DOHH2 (cell line): Measurements from ENCODE around the gene CTDSPL.

Experiments
- H3F3A ChIP-seq: fragments of 200-600 bp; sonication (generic), shearing (Covaris generic); 2 replicates; pipeline ENCODE4 v1.6.0; 2016; ENCODE audit warnings: antibody characterized with exemption, mild to moderate bottlenecking; ENCODE audit not compliant: control insufficient read depth, insufficient read depth
- H3K27ac ChIP-seq: fragments of 200-600 bp; sonication (generic); 2 replicates; pipeline ENCODE4 v1.5.1; 2014; ENCODE audit warnings: low read depth, mild to moderate bottlenecking, low read length, moderate library complexity
- H3K27me3 ChIP-seq: fragments of 200-600 bp; sonication (generic); 2 replicates; pipeline ENCODE4 v1.6.1; 2014; ENCODE audit warnings: mild to moderate bottlenecking, low read length, mixed read lengths; ENCODE audit not compliant: control insufficient read depth
- H3K36me3 ChIP-seq: fragments of 200-600 bp; sonication (generic); 2 replicates; pipeline ENCODE4 v1.6.1; 2014; ENCODE audit warnings: mild to moderate bottlenecking, low read length, moderate library complexity, mixed read lengths; ENCODE audit not compliant: control insufficient read depth
- H3K4me1 ChIP-seq: fragments of 200-600 bp; sonication (generic); 2 replicates; pipeline ENCODE4 v1.6.1; 2014; ENCODE audit warnings: mild to moderate bottlenecking, low read length, mixed read lengths; ENCODE audit not compliant: control insufficient read depth
- H3K4me2 ChIP-seq: fragments of 200-600 bp; sonication (generic); 2 replicates; pipeline ENCODE4 v1.6.0; 2014; ENCODE audit warnings: mild to moderate bottlenecking, low read length, moderate library complexity
- H3K4me3 ChIP-seq: fragments of 200-600 bp; sonication (generic); 2 replicates; pipeline ENCODE4 v1.5.1; 2014; ENCODE audit warnings: mild to moderate bottlenecking, low read length, mixed read lengths
- H3K79me2 ChIP-seq: fragments of 200-600 bp; sonication (generic); 2 replicates; pipeline ENCODE4 v1.6.1; 2014; ENCODE audit warnings: mild to moderate bottlenecking, low read length, mixed read lengths; ENCODE audit not compliant: control insufficient read depth
- H3K9me2 ChIP-seq: fragments of 200-600 bp; sonication (generic); replicated peaks from 2 replicates; pipeline ENCODE4 v1.6.1; 2014; ENCODE audit warnings: mild to moderate bottlenecking, low read length, mixed read lengths; ENCODE audit not compliant: control insufficient read depth
- H3K9me3 ChIP-seq: fragments of 200-600 bp; sonication (generic); 2 replicates; pipeline ENCODE4 v1.6.1; 2014; ENCODE audit warnings: antibody characterized with exemption, low read length, mixed read lengths; ENCODE audit not compliant: control insufficient read depth, insufficient read depth
- H4K20me1 ChIP-seq: fragments of 200-600 bp; sonication (generic); 2 replicates; pipeline ENCODE4 v1.6.0; 2014; ENCODE audit warnings: low read depth, mild to moderate bottlenecking, antibody characterized with exemption, low read length, moderate library complexity; ENCODE audit not compliant: control insufficient read depth, insufficient read depth
- EZH2phosphoT487 ChIP-seq: fragments of 200-600 bp; sonication (generic); IDR thresholded peaks from 2 replicates; pipeline ENCODE4 v1.6.1; 2017; ENCODE audit warnings: borderline replicate concordance, mild to moderate bottlenecking, antibody characterized with exemption, low read length, moderate library complexity, mixed read lengths
- TF ChIP-seq, protein P1 (sequence below): fragments of 200-600 bp; sonication (generic); IDR thresholded peaks from one replicate; pipeline ENCODE4 v1.5.1; 2014; ENCODE audit warnings: antibody characterized with exemption, mild to moderate bottlenecking, low read depth, low read length; ENCODE audit not compliant: poor library complexity, severe bottlenecking

Gene CTDSPL

DNA sequence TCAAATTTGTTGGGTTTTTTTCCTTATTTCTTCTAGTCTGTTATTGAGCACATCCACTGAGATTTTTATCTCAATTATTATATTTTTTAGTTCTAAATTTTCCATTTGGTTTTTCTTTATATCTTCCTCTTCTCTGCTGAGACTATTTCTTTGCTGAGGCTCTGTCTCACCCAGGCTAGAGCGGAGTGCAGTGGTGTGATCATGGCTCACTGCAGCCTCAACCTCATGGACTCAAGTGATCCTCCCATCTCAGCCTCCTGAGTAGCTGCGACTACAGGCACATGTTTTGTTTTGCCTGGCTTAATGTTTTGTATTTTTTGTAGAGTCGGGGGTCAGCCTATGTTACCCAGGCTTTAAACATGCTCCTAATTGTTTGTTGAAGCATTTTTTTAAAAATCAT is 10.2 kb downstream of the CTDSPL start:
- TF ChIP-seq, protein P1, sequence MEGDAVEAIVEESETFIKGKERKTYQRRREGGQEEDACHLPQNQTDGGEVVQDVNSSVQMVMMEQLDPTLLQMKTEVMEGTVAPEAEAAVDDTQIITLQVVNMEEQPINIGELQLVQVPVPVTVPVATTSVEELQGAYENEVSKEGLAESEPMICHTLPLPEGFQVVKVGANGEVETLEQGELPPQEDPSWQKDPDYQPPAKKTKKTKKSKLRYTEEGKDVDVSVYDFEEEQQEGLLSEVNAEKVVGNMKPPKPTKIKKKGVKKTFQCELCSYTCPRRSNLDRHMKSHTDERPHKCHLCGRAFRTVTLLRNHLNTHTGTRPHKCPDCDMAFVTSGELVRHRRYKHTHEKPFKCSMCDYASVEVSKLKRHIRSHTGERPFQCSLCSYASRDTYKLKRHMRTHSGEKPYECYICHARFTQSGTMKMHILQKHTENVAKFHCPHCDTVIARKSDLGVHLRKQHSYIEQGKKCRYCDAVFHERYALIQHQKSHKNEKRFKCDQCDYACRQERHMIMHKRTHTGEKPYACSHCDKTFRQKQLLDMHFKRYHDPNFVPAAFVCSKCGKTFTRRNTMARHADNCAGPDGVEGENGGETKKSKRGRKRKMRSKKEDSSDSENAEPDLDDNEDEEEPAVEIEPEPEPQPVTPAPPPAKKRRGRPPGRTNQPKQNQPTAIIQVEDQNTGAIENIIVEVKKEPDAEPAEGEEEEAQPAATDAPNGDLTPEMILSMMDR: no peak
- no peak for TF ChIP-seq EZH2phosphoT487

DNA sequence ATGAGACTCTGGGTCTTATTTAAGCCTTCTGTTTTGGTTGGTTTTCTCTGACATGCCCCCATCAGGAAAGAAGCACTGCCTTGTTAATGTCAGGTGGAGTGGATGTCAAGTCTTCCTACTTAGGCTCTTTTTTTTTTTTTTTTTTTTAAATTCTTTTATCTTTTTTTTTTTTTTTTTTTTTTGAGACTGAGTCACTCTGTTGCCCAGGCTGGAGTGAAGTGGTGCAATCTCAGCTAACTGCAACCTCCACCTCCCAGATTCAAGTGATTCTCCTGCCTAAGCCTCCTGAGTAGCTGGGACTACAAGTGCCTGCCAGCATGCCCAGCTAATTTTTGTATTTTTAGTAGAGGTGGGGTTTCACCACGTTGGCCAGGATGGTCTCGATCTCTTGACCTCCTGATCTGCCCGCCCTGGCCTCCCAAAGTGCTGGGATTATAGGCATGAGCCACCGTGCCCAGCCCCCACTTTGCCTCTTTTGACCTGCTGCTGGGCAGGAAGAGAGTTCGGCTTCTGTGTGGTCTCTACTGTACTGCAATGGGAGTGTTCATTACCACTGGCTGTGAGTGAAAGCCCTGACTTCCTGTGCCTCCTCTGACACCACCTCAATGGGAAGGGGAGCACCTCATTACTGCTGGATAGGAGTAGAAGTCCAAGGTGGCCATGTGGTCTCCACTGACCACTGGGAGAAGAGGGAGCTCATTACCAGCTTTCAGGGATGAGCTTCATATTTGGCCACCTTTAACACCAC is 10.9 kb downstream of the CTDSPL start:
- Histone ChIP-seq H3K9me2 (no peaks in the 10 kb centered on the region), H3K36me3 (no peaks in the 10 kb centered on the region), H3K27ac (no peak overlapping the region), H3K9me3 (0 out of 2 replicates have a peak, but pooled peaks cover 3% of the 10 kb centered on the region), H3K4me1 (no peaks in the 10 kb centered on the region), H3K27me3 (no peaks in the 10 kb centered on the region), H3K4me2 (no peak overlapping the region), H4K20me1 (no peaks in the 10 kb centered on the region), H3F3A (no peaks in the 10 kb centered on the region), H3K4me3 (no peak overlapping the region), H3K79me2 (no peaks in the 10 kb centered on the region)
- TF ChIP-seq EZH2phosphoT487: no peak
- TF ChIP-seq, protein P1: no peak

More for the DNA sequence above, 10.2 kb downstream of the CTDSPL start:
- no peaks in the 10 kb centered on the region for H3K9me2 ChIP-seq
- no peaks in the 10 kb centered on the region for H3K79me2 ChIP-seq
- 0 out of 2 replicates have a peak, but pooled peaks cover 3% of the 10 kb centered on the region for H3K9me3 ChIP-seq
- H3K4me2 ChIP-seq: no peak overlapping the region
- H3K4me1 ChIP-seq: no peaks in the 10 kb centered on the region
- no peaks in the 10 kb centered on the region for H4K20me1 ChIP-seq
- no peaks in the 10 kb centered on the region for H3F3A ChIP-seq
- no peak overlapping the region for H3K27ac ChIP-seq
- no peaks in the 10 kb centered on the region for H3K36me3 ChIP-seq
- no peaks in the 10 kb centered on the region for H3K27me3 ChIP-seq
- no peak overlapping the region for H3K4me3 ChIP-seq

DNA sequence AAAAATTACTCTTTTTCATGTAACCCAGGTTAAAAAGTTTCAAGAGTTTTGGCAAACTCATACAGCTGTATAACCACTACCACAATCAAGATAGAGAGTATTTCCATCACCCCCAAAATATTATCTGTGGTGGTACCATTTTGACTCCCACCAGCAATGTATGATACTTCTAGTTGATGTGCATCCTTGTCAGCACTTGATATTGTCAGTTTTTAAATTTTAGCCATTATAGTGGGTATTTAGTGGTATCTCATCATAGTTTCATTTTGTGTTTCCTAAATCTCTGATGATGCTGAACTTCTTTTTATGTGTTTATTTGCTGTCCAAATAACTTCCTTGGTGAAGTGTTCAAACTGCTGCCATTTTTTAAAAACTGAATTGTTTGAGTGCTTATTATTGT is 14.6 kb downstream of the CTDSPL start:
- Histone ChIP-seq H3K27ac (no peak overlapping the region), H3K4me3 (no peak overlapping the region), H3K27me3 (peaks cover 3% of the 10 kb centered on the region; the same call in 1 of the 2 replicates), H4K20me1 (no peaks in the 10 kb centered on the region), H3K36me3 (no peaks in the 10 kb centered on the region), H3F3A (no peaks in the 10 kb centered on the region), H3K9me2 (no peaks in the 10 kb centered on the region), H3K4me1 (no peaks in the 10 kb centered on the region), H3K4me2 (no peak overlapping the region), H3K79me2 (no peaks in the 10 kb centered on the region), H3K9me3 (0 out of 2 replicates have a peak, but pooled peaks cover 3% of the 10 kb centered on the region)
- TF ChIP-seq EZH2phosphoT487: no peak
- TF ChIP-seq, protein P1: no peak
